IMR-90 (cell line): ENCODE measurements around the gene PILRA. TPM values are rescaled to one million over a fixed set of nuclear protein-coding genes. Genes with fewer than 3 reads are reported as not detected.

ENCODE experiments used
- ATAC-seq: fragments of 200-7000 bp; cut with Tn5 transposase; 2 replicates; pipeline ENCODE4 v1.9.1; 2020; ENCODE audit warnings: low read depth, mild to moderate bottlenecking, moderate library complexity
- BruUV-seq: library from RNA; stranded (reverse); fragments of 400-500 nt; replicated peaks from 2 replicates; lab custom pipeline; 2021; lab: Mats Ljungman, UMichigan
- CTCF ChIA-PET: fragments of 300-600 bp; formaldehyde crosslinking; extraction: SDS; loops from one replicate; lab custom pipeline; 2021; ENCODE audit warnings: antibody characterized with exemption; lab: Yijun Ruan, JAX
- POLR2A ChIA-PET: fragments of 300-600 bp; sonication (Branson Sonifier 250); formaldehyde crosslinking; loops from one replicate; lab custom pipeline; 2022; ENCODE audit warnings: antibody characterized with exemption; ENCODE audit not compliant: unreplicated experiment; lab: Charles Lee
- DNase-seq: peaks from one replicate; pipeline ENCODE4 v3.0.0; 2013
- H2AFZ ChIP-seq: replicated peaks from 2 replicates; pipeline ENCODE3; 2013; ENCODE audit warnings: low read length, mild to moderate bottlenecking; ENCODE audit not compliant: poor library complexity
- H2AK5ac ChIP-seq: 2 replicates; pipeline ENCODE4 v1.6.1; 2013; ENCODE audit warnings: low read depth, low read length, inconsistent platforms
- H2AK9ac ChIP-seq: replicated peaks from 2 replicates; pipeline ENCODE3; 2013; ENCODE audit warnings: mild to moderate bottlenecking, low read depth, low read length, moderate library complexity; ENCODE audit not compliant: poor library complexity
- H2BK120ac ChIP-seq: 2 replicates; pipeline ENCODE4 v1.6.1; 2013; ENCODE audit warnings: low read depth, low read length, inconsistent platforms
- H2BK15ac ChIP-seq: 3 replicates; pipeline ENCODE4 v1.6.1; 2013; ENCODE audit warnings: low read depth, low read length, inconsistent platforms
- H2BK20ac ChIP-seq: 2 replicates; pipeline ENCODE4 v1.6.1; 2013; ENCODE audit warnings: low read depth, mild to moderate bottlenecking, inconsistent platforms, low read length, moderate library complexity
- H2BK5ac ChIP-seq: 2 replicates; pipeline ENCODE4 v1.6.1; 2013; ENCODE audit warnings: mild to moderate bottlenecking, low read depth, low read length, inconsistent platforms; ENCODE audit not compliant: poor library complexity, severe bottlenecking
- H3K14ac ChIP-seq: replicated peaks from 2 replicates; pipeline ENCODE4 v1.6.1; 2013; ENCODE audit warnings: low read depth, low read length, inconsistent platforms
- H3K18ac ChIP-seq: 2 replicates; pipeline ENCODE4 v1.6.1; 2013; ENCODE audit warnings: low read depth, low read length, control low read depth
- H3K23ac ChIP-seq: 2 replicates; pipeline ENCODE4 v1.6.1; 2013; ENCODE audit warnings: low read depth, low read length, inconsistent platforms
- H3K27ac ChIP-seq: 2 replicates; pipeline ENCODE4 v1.5.1; 2013; ENCODE audit warnings: mild to moderate bottlenecking, control low read depth, low read length; ENCODE audit not compliant: insufficient read depth
- H3K27me3 ChIP-seq: 2 replicates; pipeline ENCODE4 v1.6.1; 2013; ENCODE audit warnings: low read length; ENCODE audit not compliant: control insufficient read depth, insufficient read depth
- H3K36me3 ChIP-seq: 2 replicates; pipeline ENCODE4 v1.6.1; 2013; ENCODE audit warnings: low read length, mixed read lengths; ENCODE audit not compliant: control insufficient read depth, insufficient read depth
- H3K4ac ChIP-seq: 2 replicates; pipeline ENCODE4 v1.6.1; 2013; ENCODE audit warnings: low read depth, low read length, inconsistent platforms
- H3K4me1 ChIP-seq: 2 replicates; pipeline ENCODE4 v1.6.1; 2013; ENCODE audit warnings: low read length, mixed read lengths; ENCODE audit not compliant: control insufficient read depth, insufficient read depth
- H3K4me2 ChIP-seq: 2 replicates; pipeline ENCODE4 v1.6.1; 2013; ENCODE audit warnings: low read depth, mild to moderate bottlenecking, control low read depth, low read length, moderate library complexity
- H3K4me3 ChIP-seq: 2 replicates; pipeline ENCODE4 v1.5.1; 2013; ENCODE audit warnings: low read depth, mild to moderate bottlenecking, control low read depth, low read length, moderate library complexity; ENCODE audit not compliant: insufficient read depth
- H3K56ac ChIP-seq: 2 replicates; pipeline ENCODE4 v1.6.1; 2013; ENCODE audit warnings: low read length, inconsistent platforms; ENCODE audit not compliant: insufficient read depth; ENCODE audit errors: extremely low read depth
- H3K79me1 ChIP-seq, 2 experiments: 2 replicates each; pipeline ENCODE4 v1.6.1; 2013; ENCODE audit warnings: low read length in 2 of 2, inconsistent platforms in 1 of 2, low read depth in 1 of 2
- H3K9ac ChIP-seq: 2 replicates; pipeline ENCODE4 v1.6.1; 2013; ENCODE audit warnings: low read depth, low read length, control low read depth
- H3K9me1 ChIP-seq: 2 replicates; pipeline ENCODE4 v1.6.1; 2013; ENCODE audit warnings: low read length, inconsistent platforms; ENCODE audit not compliant: insufficient read depth
- H3K9me3 ChIP-seq: 2 replicates; pipeline ENCODE4 v1.6.1; 2013; ENCODE audit warnings: low read length; ENCODE audit not compliant: control insufficient read depth, insufficient read depth
- H4K20me1 ChIP-seq: 2 replicates; pipeline ENCODE4 v1.6.1; 2013; ENCODE audit warnings: low read length, inconsistent platforms; ENCODE audit not compliant: insufficient read depth
- H4K5ac ChIP-seq: 2 replicates; pipeline ENCODE4 v1.6.1; 2013; ENCODE audit warnings: mild to moderate bottlenecking, low read depth, low read length, control low read depth
- H4K8ac ChIP-seq, 2 experiments: 2 replicates each; pipeline ENCODE4 v1.6.1; 2013; ENCODE audit warnings: low read depth in 2 of 2, low read length in 2 of 2, control low read depth in 1 of 2, inconsistent platforms in 1 of 2
- H4K91ac ChIP-seq: 2 replicates; pipeline ENCODE4 v1.6.1; 2013; ENCODE audit warnings: low read depth, low read length, inconsistent platforms; ENCODE audit not compliant: insufficient read depth
- CEBPB ChIP-seq: IDR thresholded peaks from 2 replicates; pipeline ENCODE4 v1.6.1; 2012; ENCODE audit warnings: low read depth, low read length, improper control_type of control experiment
- CHD1 ChIP-seq: IDR thresholded peaks from 2 replicates; pipeline ENCODE4 v1.6.1; 2012; ENCODE audit warnings: low read depth, low read length, improper control_type of control experiment
- MAZ ChIP-seq: IDR thresholded peaks from 2 replicates; pipeline ENCODE4 v1.6.1; 2012; ENCODE audit warnings: low read depth, mild to moderate bottlenecking, low read length, improper control_type of control experiment, moderate library complexity, borderline replicate concordance
- MXI1 ChIP-seq: IDR thresholded peaks from 2 replicates; pipeline ENCODE4 v1.6.1; 2012; ENCODE audit warnings: low read depth, mild to moderate bottlenecking, low read length, moderate library complexity, borderline replicate concordance
- RFX5 ChIP-seq: IDR thresholded peaks from 2 replicates; pipeline ENCODE4 v1.8.0; 2012; ENCODE audit warnings: low read depth, mild to moderate bottlenecking, low read length, moderate library complexity
- whole genome bisulfite sequencing, 2 experiments: methylation state at CpG; one replicate each; pipeline versions ENCODE4 v1.1.5 to v1.1.7; 2013; ENCODE audit warnings: missing lambda C conversion rate in 2 of 2; ENCODE audit not compliant: insufficient read length in 1 of 2; ENCODE audit errors: extremely low coverage in 2 of 2; 5-methylcytosine and 5-hydroxymethylcytosine counted together
- dilution Hi-C: fragments of 300-500 bp; cut with HindIII; formaldehyde crosslinking; loops from one replicate; pipeline ENCODE4 v1.14.3; 2018; ENCODE audit warnings: low sequenced_read_pairs; ENCODE audit not compliant: unreplicated experiment
- in situ Hi-C: fragments of 300-500 bp; cut with MboI; formaldehyde crosslinking; loops from 3 replicates; pipeline ENCODE4 v1.14.3; 2019; ENCODE audit warnings: low sequenced_read_pairs, inconsistent platforms, mixed read lengths
- intact Hi-C: fragments of 100-400 bp; cut with micrococcal nuclease; formaldehyde crosslinking; loops from 2 replicates; pipeline ENCODE4 v1.10.0; 2022
- polyA plus RNA-seq, 3 experiments: library from polyadenylated mRNA; depleted of rRNA; stranded (reverse); fragments of >200 nt; gene quantifications; 2 replicates each; pipeline ENCODE4 v1.2.3, GENCODE V29; 2012; ENCODE audit warnings: low replicate concordance in 1 of 3
- total RNA-seq: library from RNA; depleted of rRNA; stranded (reverse); fragments of >200 nt; gene quantifications from 2 replicates; pipeline ENCODE4 v1.2.3, GENCODE V29; 2012

PILRA gene
- total and polyA plus RNA-seq, 2 of the 4 experiments (the other 2 are of a cell fraction), result 0.56 TPM; not detected in 1

- TF ChIP-seq MXI1 (peak; percentile 73; the same call in 1 of the 2 replicates), CEBPB (no peak)
These were observed 55.8 kb downstream of the PILRA start (continued) for GRCh38 chr7:100428967-100429636.

GRCh38 chr7:100429637-100430492, 56.6 kb downstream of the PILRA start, which contains the start of gene MEPCE:
TSS of gene MEPCE (plus strand) at chr7:100429831. CDS start at chr7:100430019, 188 bp downstream.
- Histone ChIP-seq H3K56ac (peak within 1 kb of the TSS; percentile 98), H3K79me1 (peaks cover 10 to 46% of the 10 kb centered on the region in 2 experiments), H3K27me3 (no peaks in the 10 kb centered on the region), H3K9me3 (no peaks in the 10 kb centered on the region), H2AK5ac (peak within 1 kb of the TSS; percentile 99), H2AFZ (peak within 1 kb of the TSS; percentile 90), H4K8ac (peak within 1 kb of the TSS; percentile 73 to 99), H3K27ac (peak within 1 kb of the TSS; percentile 97), H3K4me1 (peaks cover 7% of the 10 kb centered on the region; the same call in 1 of the 2 replicates), H2BK120ac (peak within 1 kb of the TSS; percentile 95), H3K4me3 (peak within 1 kb of the TSS; percentile 64), H2BK5ac (peak within 1 kb of the TSS; percentile 96), H3K18ac (peak within 1 kb of the TSS; percentile 89), H2AK9ac (peak within 1 kb of the TSS; percentile 99), H3K9me1 (peaks cover 13% of the 10 kb centered on the region), H3K23ac (peak within 1 kb of the TSS; percentile 98), H3K14ac (peak within 1 kb of the TSS; percentile 100), H3K36me3 (peaks cover 26% of the 10 kb centered on the region), H4K5ac (peak within 1 kb of the TSS; percentile 87), H2BK15ac (peak within 1 kb of the TSS; percentile 79; the same call in 1 of the 3 replicates), H4K20me1 (peaks cover 13% of the 10 kb centered on the region), H3K4me2 (peak within 1 kb of the TSS; percentile 85), H2BK20ac (no peak within 1 kb of the TSS), H3K9ac (peak within 1 kb of the TSS; percentile 95), H4K91ac (peak within 1 kb of the TSS; percentile 99), H3K4ac (peak within 1 kb of the TSS; percentile 97)
- BruUV-seq, result TSS peak; percentile 37
- ATAC-seq (peak; percentile 60), DNase-seq (peak; percentile 96)
- ChIA-PET CTCF (interaction anchor here (0.7 to 1.4 kb wide), 2 partner anchors 10 to 28 kb away, joined by 3 to 4 read pairs; no protein-coding TSS in a partner anchor), POLR2A (interaction anchor here (0.6 kb wide), 2 partner anchors 91 to 205 kb away, joined by 6 to 13 read pairs; no protein-coding TSS in a partner anchor)
- dilution Hi-C loops, result no loop called here
- WGBS, 2 experiments, result 0% methylated on average over 31 of the region's 95 CpGs; no CpG with 5 or more reads in 1 of the 2 experiments
- TF ChIP-seq CHD1, result peak; percentile 85; the same call in 1 of the 2 replicates
- TF ChIP-seq MAZ, result peak; percentile 29; the same call in 1 of the 2 replicates
- no peak for TF ChIP-seq RFX5
- intact Hi-C loops, result no loop called here
- in situ Hi-C loops, result loop anchor here (25.0 kb wide), 1 partner anchor 682 kb away; no protein-coding TSS in a partner anchor
